HepG2 (cell line): Measurements from ENCODE around the gene NDRG3. TPM values are rescaled to one million over a fixed set of nuclear protein-coding genes. Genes with fewer than 3 reads are reported as not detected.

Experiments
- DMTF1 ChIP-seq: sonication (generic); formaldehyde crosslinking; IDR thresholded peaks from 2 replicates; pipeline ENCODE4 v1.4.0; 2020; ENCODE audit warnings: mild to moderate bottlenecking, missing genetic modification reagents
- ELF1 ChIP-seq: sonication (generic); formaldehyde crosslinking; IDR thresholded peaks from 2 replicates; pipeline ENCODE4 v1.4.0; 2020; ENCODE audit warnings: missing genetic modification reagents
- GPBP1L1 ChIP-seq: sonication (generic); formaldehyde crosslinking; IDR thresholded peaks from 2 replicates; pipeline ENCODE4 v1.5.0; 2020; ENCODE audit warnings: mild to moderate bottlenecking, missing genetic modification reagents
- NCOR1 ChIP-seq: fragments of 200-600 bp; sonication (generic); IDR thresholded peaks from 2 replicates; pipeline ENCODE4 v1.7.0; 2017; ENCODE audit warnings: antibody characterized with exemption, low read length, borderline replicate concordance
- NFE2 ChIP-seq: sonication (generic); formaldehyde crosslinking; IDR thresholded peaks from 2 replicates; pipeline ENCODE4 v1.4.0; 2020; ENCODE audit warnings: missing genetic modification reagents
- SMAD9 ChIP-seq: sonication (generic); formaldehyde crosslinking; IDR thresholded peaks from 2 replicates; pipeline ENCODE4 v1.5.1; 2020; ENCODE audit warnings: mild to moderate bottlenecking, missing genetic modification reagents
- SP140L ChIP-seq: sonication (generic); formaldehyde crosslinking; IDR thresholded peaks from 2 replicates; pipeline ENCODE4 v1.4.0; 2020; ENCODE audit warnings: missing genetic modification reagents, borderline replicate concordance
- TEAD2 ChIP-seq: sonication (generic); formaldehyde crosslinking; IDR thresholded peaks from 2 replicates; pipeline ENCODE4 v1.9.0; 2021; ENCODE audit warnings: missing genetic modification reagents
- THAP8 ChIP-seq: sonication (generic); formaldehyde crosslinking; IDR thresholded peaks from 2 replicates; pipeline ENCODE4 v1.5.1; 2020; ENCODE audit warnings: missing genetic modification reagents, mild to moderate bottlenecking, borderline replicate concordance
- ZBTB4 ChIP-seq: sonication (generic); formaldehyde crosslinking; IDR thresholded peaks from 2 replicates; pipeline ENCODE4 v1.4.0; 2020; ENCODE audit warnings: missing genetic modification reagents, mild to moderate bottlenecking, borderline replicate concordance
- ZNF556 ChIP-seq: sonication (generic); formaldehyde crosslinking; IDR thresholded peaks from 2 replicates; pipeline ENCODE4 v1.4.0; 2020; ENCODE audit warnings: mild to moderate bottlenecking, missing genetic modification reagents, borderline replicate concordance
- ZNF687 ChIP-seq: sonication (generic); formaldehyde crosslinking; IDR thresholded peaks from 2 replicates; pipeline ENCODE4 v1.5.1; 2020; ENCODE audit warnings: mild to moderate bottlenecking, missing genetic modification reagents, moderate library complexity
- polyA plus RNA-seq, 8 experiments: library from polyadenylated mRNA; depleted of rRNA in 3 of 8; stranded (reverse) in 7 of 8; unstranded in 1 of 8; fragments of >200 nt; fragmentation: Illumina TruSeq in 4 of 8; extraction: Trizol in 4 of 8; gene quantifications; 2 replicates each; pipeline versions ENCODE4 v1.2.1 to v1.2.3, GENCODE V29; 2011 to 2016; ENCODE audit warnings: low read depth in 4 of 8, missing spikeins in 1 of 8, mixed read lengths in 1 of 8; ENCODE audit not compliant: insufficient read depth in 1 of 8
- total RNA-seq, 5 experiments: library from RNA; depleted of rRNA; stranded (reverse); fragments of >200 nt; fragmentation: Illumina TruSeq; extraction: Trizol; gene quantifications; 2 replicates each; pipeline ENCODE4 v1.2.3, GENCODE V29; 2016; ENCODE audit warnings: low read depth in 1 of 5

The NDRG3 gene
- total and polyA plus RNA-seq, 2 of the 13 experiments (the other 11 are each of a cell fraction or from before 2014, with no cell fraction given), result 36.0 to 40.5 TPM

GRCh38 chr20:36606158-36607066 is 139.5 kb downstream of the NDRG3 start (continued):
- TF ChIP-seq ZNF687 (no peak), ZNF556 (CRISPR knock-in tag) (peak; percentile 12; the same call in 1 of the 2 replicates), SP140L (CRISPR knock-in tag) (no peak), NCOR1 (0 out of 2 replicates have a peak, but pooled peaks have one; percentile 23), THAP8 (CRISPR knock-in tag) (no peak), ELF1 (CRISPR knock-in tag) (peak; percentile 65), SMAD9 (CRISPR knock-in tag) (no peak), NFE2 (CRISPR knock-in tag) (peak; percentile 87), DMTF1 (CRISPR knock-in tag) (0 out of 2 replicates have a peak, but pooled peaks have one; percentile 90), TEAD2 (CRISPR knock-in tag) (no peak), ZBTB4 (CRISPR knock-in tag) (no peak), GPBP1L1 (CRISPR knock-in tag) (no peak)
